HT-29 (cell line): Measurements from ENCODE around the gene FAM168B. TPM values are rescaled to one million over a fixed set of nuclear protein-coding genes. Genes with fewer than 3 reads are reported as not detected.

Source experiments
- DNase-seq: peaks from one replicate; pipeline ENCODE4 v3.0.0-alpha.2; 2015; ENCODE audit warnings: low spot score
- total RNA-seq: library from RNA; depleted of rRNA; stranded (reverse); fragments of >200 nt; shearing (Covaris generic); gene quantifications from 2 replicates; pipeline ENCODE4 v1.2.3, GENCODE V29; 2014; rRNA removed

FAM168B gene
- total RNA-seq, 1 experiment from 2014 or later = 104 TPM

DNA sequence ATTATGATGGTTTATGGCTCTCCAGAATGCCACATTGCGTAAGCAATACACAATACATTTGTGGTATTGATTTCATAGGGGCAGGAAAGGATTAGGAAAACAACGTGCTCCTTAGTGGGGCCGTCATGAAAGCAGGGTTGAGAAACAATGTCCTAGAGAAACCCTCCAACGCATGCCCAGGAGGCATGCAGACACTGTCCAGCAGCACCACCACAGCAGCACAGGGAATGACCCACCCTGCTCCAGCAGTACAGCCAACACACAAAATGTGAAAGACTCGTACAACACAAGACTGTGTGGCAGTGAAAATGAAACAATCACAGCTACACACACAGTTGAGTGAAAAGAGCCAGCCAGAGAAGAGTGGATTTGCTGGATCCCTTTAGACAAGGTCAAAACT, 66.3 kb downstream of the FAM168B start:
- no peak for DNase-seq

DNA sequence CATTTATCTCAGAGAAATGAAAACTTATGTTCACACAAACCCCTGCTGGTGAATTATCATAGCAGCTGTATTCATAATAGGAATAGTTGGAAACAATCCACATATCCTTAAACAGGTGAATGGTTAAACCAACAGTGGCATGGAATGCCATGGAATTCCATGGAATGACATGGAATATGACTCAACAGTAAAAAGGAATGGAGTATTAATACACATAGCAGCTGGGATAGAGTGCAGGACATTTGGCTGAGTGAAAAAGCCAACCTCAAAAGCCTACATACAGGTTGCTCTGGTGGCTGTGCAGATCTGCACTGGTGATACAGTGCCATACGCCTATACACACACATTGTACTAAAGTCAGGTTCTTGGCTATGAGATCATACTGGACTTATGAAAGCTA, 69.5 kb downstream of the FAM168B start:
- no peak for DNase-seq

DNA sequence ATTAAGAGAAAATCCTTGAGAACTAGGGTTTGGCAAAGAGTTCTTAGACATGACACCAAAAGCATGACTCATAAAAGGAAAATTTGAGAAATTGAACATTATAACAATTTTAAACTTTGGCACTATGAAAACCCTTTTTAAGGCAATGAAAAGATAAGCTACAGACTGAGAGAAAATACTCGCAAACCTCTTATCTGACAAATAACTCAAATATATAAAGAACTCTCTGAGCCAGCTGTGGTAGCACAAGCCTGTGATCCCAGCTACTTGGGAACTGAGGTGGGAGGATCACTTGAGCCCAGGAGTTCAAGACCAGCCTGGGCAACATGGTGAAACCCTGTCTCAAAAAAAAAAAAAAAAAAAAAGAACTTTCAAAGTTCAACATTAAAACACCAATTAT, 70.5 kb downstream of the FAM168B start:
- no peak for DNase-seq

DNA sequence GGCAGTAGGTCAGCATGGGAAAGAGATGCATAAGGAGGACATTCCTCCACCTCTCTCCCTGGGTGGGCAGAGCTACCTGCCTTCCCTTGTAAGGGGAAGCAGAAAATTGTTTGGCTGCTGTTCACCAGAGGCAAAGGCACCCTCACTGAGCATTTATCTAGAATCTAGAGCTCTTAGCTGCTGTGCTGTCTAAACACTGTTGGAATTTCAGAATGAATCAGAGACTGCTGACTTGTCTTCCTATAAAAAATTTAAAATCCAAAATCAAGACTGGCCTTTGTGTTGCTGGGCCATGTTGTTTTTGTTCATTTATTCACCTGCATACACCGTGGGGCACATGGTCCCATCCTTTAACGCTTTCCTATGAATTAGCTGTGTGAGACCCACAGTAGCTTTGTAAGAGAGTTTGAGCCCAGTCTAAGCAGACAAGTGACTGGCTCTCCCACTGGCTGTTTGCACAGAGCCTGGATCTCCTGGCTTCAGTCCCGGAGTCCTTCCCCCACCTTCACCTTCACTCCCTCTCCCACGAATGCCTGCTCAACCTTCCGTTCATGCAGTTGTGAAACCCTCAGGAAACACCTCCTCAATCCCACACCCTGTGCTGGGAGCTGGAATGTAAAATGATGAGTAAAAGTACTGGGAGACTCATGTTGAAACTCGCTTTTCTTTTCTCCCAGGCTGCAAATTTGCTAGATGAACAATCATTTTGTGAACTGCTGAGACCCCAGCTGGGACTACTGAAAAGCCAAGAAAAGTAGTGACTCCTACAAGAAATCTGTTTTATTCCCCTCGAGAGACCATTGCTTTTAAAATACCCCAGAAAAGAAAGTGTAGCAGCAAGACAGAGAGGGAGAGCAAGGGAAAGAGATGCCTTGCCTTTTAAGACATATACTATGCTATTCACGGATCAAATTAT, 76.2 kb downstream of the FAM168B start:
- no peak for DNase-seq

DNA sequence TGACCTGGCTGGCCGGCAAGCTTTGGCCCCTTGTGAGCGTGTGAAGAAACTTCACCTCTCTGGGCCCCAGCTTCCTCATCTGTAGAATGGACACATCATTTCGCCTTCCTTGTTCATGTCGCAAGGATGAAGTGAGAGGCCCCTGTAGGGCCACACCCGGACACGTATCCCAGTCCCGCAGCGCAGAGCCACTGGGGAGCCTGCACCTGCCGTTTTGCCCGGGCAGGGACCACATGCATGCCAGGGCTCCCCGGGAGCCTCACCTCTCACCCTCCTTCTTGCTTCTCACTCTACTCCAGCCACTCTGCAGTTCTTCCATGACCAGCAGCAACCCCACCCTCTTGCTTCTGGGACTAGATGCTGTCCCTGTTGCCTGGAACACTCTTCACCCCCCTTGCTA, 77.5 kb downstream of the FAM168B start:
- no peak for DNase-seq

DNA sequence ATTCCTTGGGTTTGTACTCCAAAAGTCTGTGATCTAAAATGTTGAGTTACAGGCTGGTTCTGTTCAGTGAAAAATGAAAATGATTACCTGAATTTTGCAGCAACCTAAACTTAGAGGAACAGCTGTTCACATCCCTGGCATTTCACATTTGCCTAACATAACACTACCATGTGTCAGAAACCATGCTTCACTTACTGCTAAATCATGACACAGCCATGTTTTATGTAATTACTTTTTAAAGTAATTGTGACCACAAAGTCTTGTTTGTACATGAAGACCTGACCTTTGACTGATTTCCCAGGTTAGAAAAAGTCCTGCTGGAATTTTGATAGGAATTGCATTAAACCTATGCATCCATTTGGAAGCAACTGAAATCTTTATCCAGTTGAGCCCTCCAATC, 79.1 kb downstream of the FAM168B start:
- no peak for DNase-seq

DNA sequence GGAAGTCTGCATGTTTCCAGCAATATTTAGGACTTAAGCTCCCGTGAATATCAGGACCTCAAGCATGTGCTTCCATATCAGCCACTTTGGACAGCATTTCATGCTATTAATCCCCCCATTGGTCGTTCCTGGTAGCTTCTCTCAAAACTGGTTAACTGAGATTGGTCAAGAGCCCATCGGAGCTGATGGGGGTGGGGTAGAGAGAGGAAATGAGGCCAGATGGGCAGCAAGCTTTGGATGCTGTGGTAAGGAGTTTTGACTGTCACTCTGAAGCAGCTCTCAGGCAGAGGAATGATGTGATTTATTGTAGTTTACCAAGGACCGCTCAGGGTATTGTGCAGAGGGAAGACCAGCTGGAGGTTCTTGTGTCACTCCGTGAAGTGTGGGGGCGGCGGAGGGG, 81.8 kb downstream of the FAM168B start:
- DNase-seq = no peak

DNA sequence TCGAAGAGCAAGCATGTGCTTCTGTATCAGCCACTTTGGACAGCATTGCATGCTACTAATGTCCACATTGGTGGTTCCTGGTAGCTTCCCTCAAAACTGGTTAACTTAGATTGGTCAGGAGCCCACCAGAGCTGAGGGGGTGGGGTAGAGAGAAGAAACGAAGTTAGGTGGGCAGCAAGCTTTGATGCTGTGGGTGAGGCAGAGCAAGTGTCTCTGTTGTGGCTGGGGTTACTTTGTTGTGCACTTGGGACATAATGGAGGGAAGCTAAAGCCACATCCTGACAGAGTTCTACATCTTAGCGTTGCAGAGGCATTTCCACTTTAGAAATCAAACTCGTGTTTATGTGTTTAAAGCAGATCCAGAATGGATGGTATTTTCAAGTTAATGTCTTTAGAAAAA, 82.7 kb downstream of the FAM168B start:
- no peak for DNase-seq

DNA sequence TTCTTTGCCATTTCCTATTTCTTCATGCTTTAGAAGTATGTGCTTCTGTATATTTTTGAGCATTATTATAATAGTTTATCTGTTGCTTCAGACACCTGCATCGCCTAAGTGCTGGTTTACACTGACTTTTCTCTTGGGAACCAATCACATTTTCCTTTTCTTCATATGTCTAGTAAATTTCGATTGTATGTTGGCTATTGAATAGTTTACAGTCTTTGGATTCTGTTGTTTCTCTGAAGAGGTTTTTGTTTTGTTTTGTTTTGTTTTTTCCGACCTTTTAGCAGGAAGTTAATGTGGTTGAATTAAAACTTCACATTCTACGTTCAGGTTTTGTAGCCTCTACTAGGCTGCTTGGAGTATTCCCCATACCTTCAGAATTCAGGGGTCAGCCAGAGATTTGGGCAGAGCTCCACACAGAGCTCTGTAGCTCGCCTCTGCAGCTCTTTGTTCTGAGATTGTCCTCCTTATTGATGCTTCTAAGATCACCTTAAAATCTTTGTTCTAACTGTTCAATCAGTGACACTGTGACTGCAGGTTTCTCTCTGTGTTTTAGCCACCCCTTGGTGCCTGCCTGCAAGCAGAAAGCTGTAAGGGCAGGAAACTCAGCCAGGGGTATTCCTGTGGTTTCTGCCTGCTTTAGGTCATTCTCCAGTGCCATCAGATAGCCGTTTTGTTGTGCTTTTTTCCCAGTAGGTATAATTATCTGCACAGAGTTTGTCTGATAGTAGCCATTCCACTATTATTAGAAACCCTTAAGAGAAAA, 83.4 kb downstream of the FAM168B start:
- no peak for DNase-seq

DNA sequence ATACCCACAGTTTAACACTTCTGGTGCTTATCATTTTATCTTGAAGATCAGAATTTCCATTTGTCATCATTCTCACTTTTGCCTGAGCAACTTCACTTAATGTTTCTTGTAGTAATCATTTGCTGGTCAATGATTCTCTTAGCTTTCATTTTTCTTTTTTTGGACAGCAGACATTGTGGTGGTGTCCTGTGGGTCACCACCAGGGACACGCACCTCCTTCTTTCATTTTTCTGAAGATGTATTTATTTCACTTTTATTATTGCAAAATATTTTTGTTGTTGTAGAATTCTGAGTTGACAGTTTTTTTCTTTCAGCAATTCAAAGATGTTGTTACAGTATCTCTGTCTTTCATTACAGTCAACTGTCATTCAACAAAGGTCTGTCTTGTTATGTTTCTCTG, 84.3 kb downstream of the FAM168B start:
- DNase-seq = no peak

DNA sequence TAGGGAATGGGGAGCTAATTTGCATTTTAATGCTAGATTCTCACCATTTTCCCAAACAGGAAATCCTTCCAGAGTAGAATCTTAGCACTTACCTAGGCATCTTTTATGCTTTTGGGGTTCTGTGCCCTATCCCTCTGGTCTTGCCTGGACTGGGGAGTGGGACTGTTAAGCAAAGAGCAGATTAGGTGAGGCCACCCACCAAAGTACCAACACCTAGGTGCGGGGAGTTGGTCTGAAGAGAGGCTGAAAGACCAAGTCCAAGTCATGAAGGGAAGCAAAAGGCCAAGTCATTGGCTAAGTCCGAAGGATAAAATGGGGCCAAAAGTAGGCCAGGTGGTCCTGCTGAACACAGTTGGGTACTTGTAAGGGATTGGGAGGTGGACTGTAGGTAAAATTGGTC, 86.7 kb downstream of the FAM168B start:
- no peak for DNase-seq

DNA sequence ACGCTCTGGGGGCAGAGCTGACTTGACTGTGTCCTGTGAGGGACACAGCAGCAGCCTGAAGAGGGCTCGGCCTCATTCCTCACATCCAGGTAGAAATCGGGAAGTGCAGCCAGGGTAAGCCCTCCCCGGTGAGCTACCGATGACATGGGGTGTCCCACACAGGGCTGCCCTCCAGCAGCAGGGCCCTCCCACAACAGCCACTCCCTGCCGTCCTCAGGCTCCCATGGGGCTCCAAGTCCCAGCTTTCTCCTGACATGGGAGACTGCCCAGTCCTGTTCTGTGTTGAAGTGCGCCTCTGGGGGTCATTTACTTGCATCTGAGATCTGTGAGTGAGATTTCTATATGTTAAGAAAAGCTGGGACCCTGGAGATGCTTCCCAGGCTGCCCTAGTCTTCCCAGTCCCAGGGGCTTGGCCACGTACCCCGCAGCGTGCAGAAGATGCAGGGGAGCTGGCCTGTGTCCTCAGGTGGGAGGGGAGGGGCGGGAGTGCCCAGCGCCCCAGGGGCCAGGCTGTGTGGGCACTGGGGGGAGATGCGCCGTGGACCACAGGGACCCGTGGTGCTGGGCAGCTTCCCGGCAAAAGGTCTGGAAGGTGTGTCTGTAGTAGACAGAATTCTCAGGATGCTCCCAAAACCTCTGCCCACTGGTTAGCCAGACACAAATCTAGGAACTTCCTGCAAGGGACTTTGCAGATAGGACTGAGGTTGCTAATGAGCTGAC, 87.9 kb downstream of the FAM168B start:
- no peak for DNase-seq

DNA sequence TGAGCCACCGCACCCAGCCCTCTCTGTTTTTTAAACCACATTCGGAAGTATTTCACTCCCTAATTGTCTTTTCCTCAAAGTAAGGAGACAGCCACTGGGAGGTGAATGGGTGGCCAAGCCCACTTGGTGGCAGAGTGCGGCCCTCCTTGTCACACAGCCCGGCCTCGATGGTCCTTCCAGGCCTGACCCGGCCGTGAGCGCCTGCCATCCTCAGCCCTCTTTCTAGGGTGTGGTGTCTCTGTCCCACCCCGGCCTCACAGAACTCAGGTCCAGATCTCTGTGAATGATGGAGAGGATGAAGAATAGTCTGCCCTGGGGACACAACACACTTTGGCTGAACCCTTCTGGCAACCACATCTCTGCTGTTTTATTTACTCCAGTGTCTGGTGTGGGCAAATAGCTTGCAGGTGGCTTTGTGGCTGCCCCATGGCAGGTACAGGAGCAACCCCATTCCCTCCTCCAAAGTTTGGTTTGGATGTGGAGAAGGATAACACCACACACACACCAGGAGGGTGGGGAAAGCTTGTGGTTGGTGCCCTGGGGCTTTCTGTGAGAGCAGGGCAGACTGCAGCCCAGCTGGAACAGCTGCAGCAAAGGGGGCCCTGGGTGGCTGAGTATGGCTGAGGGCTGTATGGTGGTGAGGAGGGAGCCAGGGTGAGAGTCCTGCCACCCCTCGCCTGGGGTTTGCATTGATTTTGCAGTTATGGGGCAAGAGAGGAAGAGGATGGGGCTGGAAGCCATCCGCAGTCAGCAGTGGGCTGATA, 88.6 kb downstream of the FAM168B start:
- DNase-seq = no peak

DNA sequence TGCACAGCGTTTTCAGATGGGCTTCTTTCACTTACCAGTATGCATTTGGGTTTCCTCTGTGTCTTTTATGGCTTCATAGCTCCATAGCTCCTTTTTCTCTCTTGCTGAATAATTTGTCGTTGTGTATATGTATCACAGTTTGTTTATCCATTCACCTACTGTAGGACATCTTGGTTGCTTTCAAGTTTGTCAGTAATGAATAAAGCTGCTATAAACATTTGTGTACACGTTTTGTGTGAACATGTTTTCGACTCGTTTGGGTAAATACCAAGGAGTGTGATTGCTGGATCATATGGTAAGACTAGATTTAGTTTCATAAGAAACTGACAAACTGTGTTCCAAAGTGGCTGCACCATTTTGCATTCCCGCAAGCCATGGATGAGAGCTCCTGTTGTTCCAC, 94.7 kb downstream of the FAM168B start:
- DNase-seq = no peak

Other genes starting within 250 kb of the FAM168B start
- 85.1 and 93.9 TPM in 2 replicates for gene PLEKHB2, start 11.9 kb upstream of the FAM168B start, total RNA-seq
- 0.18 and 0.20 TPM in 2 replicates for gene POTEE, start 116.1 kb upstream of the FAM168B start, total RNA-seq